ENCODE data around the gene OSBPL10. TPM values are rescaled to one million over a fixed set of nuclear protein-coding genes. Genes with fewer than 3 reads are reported as not detected.

Gene OSBPL10
- total RNA-seq, 2 donors from 2014 or later, result 23.8 to 33.6 TPM

- no peak for TF ChIP-seq CTCF (conservative IDR thresholded peaks at IDR 0.05)
- Histone ChIP-seq H3K4me3 (ENCODE audit: low read length) (no peak overlapping the region), H3K36me3 (ENCODE audit: control insufficient read depth, insufficient read depth, low read length) (peaks cover 74% of the 10 kb centered on the region), H3K27me3 (ENCODE audit: control insufficient read depth, insufficient read depth, low read length, poor library complexity, severe bottlenecking) (no peaks in the 10 kb centered on the region), H3K9ac (ENCODE audit: extremely low read depth, low read length, poor library complexity, severe bottlenecking) (no peak overlapping the region), H3K4me1 (ENCODE audit: control insufficient read depth, insufficient read depth, low read length) (no peaks in the 10 kb centered on the region), H3K9me3 (ENCODE audit: control insufficient read depth, low read length) (no peaks in the 10 kb centered on the region), H3K27ac (ENCODE audit: low read depth, low read length) (no peak overlapping the region)
- Mint-ChIP-seq H3K9me3 (no peaks in the 10 kb centered on the region), H3K4me3 (no peak overlapping the region), H3K4me1 (no peaks in the 10 kb centered on the region), H3K27me3 (ENCODE audit: insufficient read depth) (no peaks in the 10 kb centered on the region), H3K36me3 (ENCODE audit: low read depth) (peaks cover 40% of the 10 kb centered on the region), H3K27ac (no peak overlapping the region)
- 93 to 100% methylated on average over 1 to 2 of the region's 2 CpGs for WGBS, 2 experiments (ENCODE audit: insufficient coverage in 1 of 2, insufficient read length in 1 of 2)
- no peak for DNase-seq
Observed at GRCh38 chr3:31636694-31637442, 344.2 kb downstream of the OSBPL10 start.

GRCh38 chr3:31636049-31636448 lies 345.0 kb downstream of the OSBPL10 start:
- H3K36me3 ChIP-seq (ENCODE audit: control insufficient read depth, insufficient read depth, low read length), result peaks cover 76% of the 10 kb centered on the region
- H3K9ac ChIP-seq (ENCODE audit: extremely low read depth, low read length, poor library complexity, severe bottlenecking), result no peak overlapping the region
- H3K9me3 Mint-ChIP-seq, result no peaks in the 10 kb centered on the region
- TF ChIP-seq CTCF (conservative IDR thresholded peaks at IDR 0.05), result no peak
- H3K4me1 Mint-ChIP-seq, result no peaks in the 10 kb centered on the region
- peak overlapping the region; percentile 21 for H3K27ac Mint-ChIP-seq
- no peak overlapping the region for H3K4me3 ChIP-seq (ENCODE audit: low read length)
- H3K4me1 ChIP-seq (ENCODE audit: control insufficient read depth, insufficient read depth, low read length), result no peaks in the 10 kb centered on the region
- WGBS, 2 experiments (ENCODE audit: insufficient coverage in 1 of 2, insufficient read length in 1 of 2), result 97 to 100% methylated on average over 3 to 4 of the region's 4 CpGs
- no peaks in the 10 kb centered on the region for H3K27me3 ChIP-seq (ENCODE audit: control insufficient read depth, insufficient read depth, low read length, poor library complexity, severe bottlenecking)
- DNase-seq, result no peak
- H3K36me3 Mint-ChIP-seq (ENCODE audit: low read depth), result peaks cover 48% of the 10 kb centered on the region
- no peaks in the 10 kb centered on the region for H3K27me3 Mint-ChIP-seq (ENCODE audit: insufficient read depth)
- H3K4me3 Mint-ChIP-seq, result no peak overlapping the region
- no peaks in the 10 kb centered on the region for H3K9me3 ChIP-seq (ENCODE audit: control insufficient read depth, low read length)
- no peak overlapping the region for H3K27ac ChIP-seq (ENCODE audit: low read depth, low read length)

- H3K9me3 ChIP-seq (ENCODE audit: control insufficient read depth, low read length), result no peaks in the 10 kb centered on the region
- H3K4me1 ChIP-seq (ENCODE audit: control insufficient read depth, insufficient read depth, low read length), result no peaks in the 10 kb centered on the region
- no peak overlapping the region for H3K4me3 ChIP-seq (ENCODE audit: low read length)
- H3K4me3 Mint-ChIP-seq, result no peak overlapping the region
- TF ChIP-seq CTCF (conservative IDR thresholded peaks at IDR 0.05), result no peak
- peaks cover 76% of the 10 kb centered on the region for H3K36me3 ChIP-seq (ENCODE audit: control insufficient read depth, insufficient read depth, low read length)
- H3K9me3 Mint-ChIP-seq, result no peaks in the 10 kb centered on the region
- H3K9ac ChIP-seq (ENCODE audit: extremely low read depth, low read length, poor library complexity, severe bottlenecking), result no peak overlapping the region
- H3K27ac Mint-ChIP-seq, result no peak overlapping the region
- no peaks in the 10 kb centered on the region for H3K4me1 Mint-ChIP-seq
- no peaks in the 10 kb centered on the region for H3K27me3 Mint-ChIP-seq (ENCODE audit: insufficient read depth)
- H3K27me3 ChIP-seq (ENCODE audit: control insufficient read depth, insufficient read depth, low read length, poor library complexity, severe bottlenecking), result no peaks in the 10 kb centered on the region
- H3K27ac ChIP-seq (ENCODE audit: low read depth, low read length), result no peak overlapping the region
- DNase-seq, result no peak
- WGBS, 2 experiments (ENCODE audit: insufficient coverage in 1 of 2, insufficient read length in 1 of 2), result 90 to 100% methylated on average over 1 of the region's 1 CpG
- H3K36me3 Mint-ChIP-seq (ENCODE audit: low read depth), result peaks cover 53% of the 10 kb centered on the region
Observed at GRCh38 chr3:31635545-31635944, 345.5 kb downstream of the OSBPL10 start.
